Measurements from ENCODE around the gene EIF3F. TPM values are rescaled to one million over a fixed set of nuclear protein-coding genes. Genes with fewer than 3 reads are reported as not detected.

The EIF3F gene
- polyA plus RNA-seq, 3 donors = 179 to 286 (median 243) TPM

DNA sequence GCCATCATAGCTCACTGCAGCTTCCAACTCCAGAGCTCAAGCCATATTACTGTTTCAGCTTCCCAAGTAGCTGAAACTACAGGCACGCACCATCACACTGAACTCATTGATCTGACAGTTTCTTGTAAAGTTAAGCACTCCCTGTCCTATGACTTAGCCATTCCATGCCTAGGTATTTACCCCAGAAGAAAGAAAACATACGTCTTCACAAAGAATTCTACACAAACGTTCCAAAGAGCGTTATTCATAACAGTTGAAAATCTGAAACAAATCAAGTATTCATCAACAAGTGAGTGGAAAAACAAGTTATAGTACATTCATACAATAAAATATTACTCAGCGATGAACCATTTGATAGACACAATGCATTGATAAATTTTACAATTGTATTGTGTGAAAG is 14.1 kb upstream of the EIF3F start:
- TF ChIP-seq CTCF (IDR thresholded peaks at IDR 0.05) = no peak
- intact Hi-C loops (cut with micrococcal nuclease) = no loop called here
- Histone ChIP-seq H3K9ac (ENCODE audit: insufficient read depth, low read length, poor library complexity, severe bottlenecking) (no peak overlapping the region), H3K9me3 (replicated peaks in 1 of 2; ENCODE audit: control insufficient read depth in 1 of 2, insufficient read depth in 1 of 2, low read length in 2 of 2) (no peaks in the 10 kb centered on the region), H4K20me1 (ENCODE audit: insufficient read depth, low read length) (no peaks in the 10 kb centered on the region), H3K4me2 (replicated peaks; ENCODE audit: extremely low read depth, low read length, poor library complexity, severe bottlenecking) (no peak overlapping the region), H3K4me1 (ENCODE audit: control insufficient read depth in 1 of 2, insufficient read depth in 2 of 2, low read length in 2 of 2) (no peaks in the 10 kb centered on the region), H3K79me2 (ENCODE audit: insufficient read depth, low read length) (no peaks in the 10 kb centered on the region), H3K27ac (ENCODE audit: low read depth in 1 of 2, low read length in 2 of 2) (no peak overlapping the region), H3K27me3 (ENCODE audit: control insufficient read depth in 2 of 2, insufficient read depth in 2 of 2, low read length in 2 of 2) (peaks cover 0 to 3% of the 10 kb centered on the region in 2 donors), H3K4me3 (replicated peaks in 1 of 3; ENCODE audit: low read depth in 2 of 3, low read length in 3 of 3) (no peak overlapping the region), H3K36me3 (replicated peaks in 1 of 2; ENCODE audit: control insufficient read depth in 1 of 2, insufficient read depth in 2 of 2, low read length in 2 of 2) (no peaks in the 10 kb centered on the region), H2AFZ (ENCODE audit: insufficient read depth, low read depth, low read length, poor library complexity, severe bottlenecking) (no peak overlapping the region)
- DNase-seq = no peak
- H3K9me3 Mint-ChIP-seq = no peaks in the 10 kb centered on the region
- no peaks in the 10 kb centered on the region for H3K4me1 Mint-ChIP-seq
- no peak overlapping the region for H3K27ac Mint-ChIP-seq
- H3K4me3 Mint-ChIP-seq = no peak overlapping the region
- peaks cover under 1 to 10% (median 6%) of the 10 kb centered on the region in 3 donors for H3K27me3 Mint-ChIP-seq (ENCODE audit: low read depth in 3 of 3)
- 100% methylated on average over 1 of the region's 5 CpGs for WGBS (ENCODE audit: insufficient coverage)
- H3K36me3 Mint-ChIP-seq = no peaks in the 10 kb centered on the region

- H3K4me3 ChIP-seq (replicated peaks in 1 of 3; ENCODE audit: low read depth in 2 of 3, low read length in 3 of 3) = no peak overlapping the region
- H3K9me3 ChIP-seq (replicated peaks in 1 of 2; ENCODE audit: control insufficient read depth in 1 of 2, insufficient read depth in 1 of 2, low read length in 2 of 2) = no peaks in the 10 kb centered on the region
- H3K27ac ChIP-seq (ENCODE audit: low read depth in 1 of 2, low read length in 2 of 2) = no peak overlapping the region
- no peak overlapping the region for H3K4me2 ChIP-seq (replicated peaks; ENCODE audit: extremely low read depth, low read length, poor library complexity, severe bottlenecking)
- WGBS (ENCODE audit: insufficient coverage) = no CpG with 5 or more reads among the region's 2 CpGs
- no peaks in the 10 kb centered on the region for H3K36me3 ChIP-seq (replicated peaks in 1 of 2; ENCODE audit: control insufficient read depth in 1 of 2, insufficient read depth in 2 of 2, low read length in 2 of 2)
- Mint-ChIP-seq H3K27ac (no peak overlapping the region), H3K9me3 (no peaks in the 10 kb centered on the region), H3K4me1 (no peaks in the 10 kb centered on the region), H3K36me3 (no peaks in the 10 kb centered on the region), H3K27me3 (ENCODE audit: low read depth in 3 of 3) (peaks cover 4 to 6% (median 6%) of the 10 kb centered on the region in 3 donors), H3K4me3 (no peak overlapping the region)
- no peaks in the 10 kb centered on the region for H3K4me1 ChIP-seq (ENCODE audit: control insufficient read depth in 1 of 2, insufficient read depth in 2 of 2, low read length in 2 of 2)
- DNase-seq = no peak
- TF ChIP-seq CTCF (IDR thresholded peaks at IDR 0.05) = no peak
- H4K20me1 ChIP-seq (ENCODE audit: insufficient read depth, low read length) = no peaks in the 10 kb centered on the region
- H3K79me2 ChIP-seq (ENCODE audit: insufficient read depth, low read length) = no peaks in the 10 kb centered on the region
- no peak overlapping the region for H3K9ac ChIP-seq (ENCODE audit: insufficient read depth, low read length, poor library complexity, severe bottlenecking)
- no peak overlapping the region for H2AFZ ChIP-seq (ENCODE audit: insufficient read depth, low read depth, low read length, poor library complexity, severe bottlenecking)
- no peaks in the 10 kb centered on the region for H3K27me3 ChIP-seq (ENCODE audit: control insufficient read depth in 2 of 2, insufficient read depth in 2 of 2, low read length in 2 of 2)
- intact Hi-C loops (cut with micrococcal nuclease) = no loop called here
Observed at GRCh38 chr11:7974668-7975067, 12.5 kb upstream of the EIF3F start.
